WTC11 (cell line): ENCODE measurements around the gene LARP1. TPM values are rescaled to one million over a fixed set of nuclear protein-coding genes. Genes with fewer than 3 reads are reported as not detected.

ENCODE experiments used
- ATAC-seq: fragments of 200-7000 bp; cut with Tn5 transposase; 2 replicates; pipeline ENCODE4 v1.10.0; 2021; ENCODE audit warnings: mild to moderate bottlenecking, moderate library complexity
- CTCF ChIA-PET: fragments of 300-600 bp; sonication (Branson Sonifier 250); formaldehyde crosslinking; loops from one replicate; lab custom pipeline; 2021; ENCODE audit warnings: antibody characterized with exemption; lab: Charles Lee
- POLR2A ChIA-PET: fragments of 350-600 bp; sonication (Branson Sonifier 250); formaldehyde crosslinking; loops from one replicate; lab custom pipeline; 2021; ENCODE audit warnings: antibody characterized with exemption; lab: Charles Lee
- DNase-seq: peaks from one replicate; pipeline ENCODE4 v3.0.0; 2021; ENCODE audit warnings: low spot score
- H3K27ac Mint-ChIP-seq: 2 replicates; pipeline ENCODE4 v1.8.0; 2021; ENCODE audit warnings: mixed read lengths
- H3K27me3 Mint-ChIP-seq: 2 replicates; pipeline ENCODE4 v1.8.0; 2021; ENCODE audit warnings: low read depth, mild to moderate bottlenecking, moderate library complexity, mixed read lengths
- H3K36me3 Mint-ChIP-seq: 2 replicates; pipeline ENCODE4 v1.8.0; 2021; ENCODE audit warnings: mixed read lengths
- H3K4me1 Mint-ChIP-seq: 2 replicates; pipeline ENCODE4 v1.8.0; 2022; ENCODE audit warnings: mixed read lengths
- H3K4me3 Mint-ChIP-seq: 2 replicates; pipeline ENCODE4 v1.8.0; 2021; ENCODE audit warnings: mild to moderate bottlenecking, moderate library complexity, mixed read lengths
- H3K9me3 Mint-ChIP-seq: 2 replicates; pipeline ENCODE4 v1.8.0; 2021; ENCODE audit warnings: mixed read lengths
- CBFB ChIP-seq: sonication (generic); formaldehyde crosslinking; IDR thresholded peaks from 2 replicates; pipeline ENCODE4 v1.8.1; 2022; ENCODE audit warnings: mild to moderate bottlenecking, low read depth, missing genetic modification reagents
- E2F1 ChIP-seq: sonication (generic); formaldehyde crosslinking; IDR thresholded peaks from 2 replicates; pipeline ENCODE4 v1.8.0; 2022; ENCODE audit warnings: mild to moderate bottlenecking, missing genetic modification reagents
- GTF2I ChIP-seq: fragments of 250-450 bp; sonication (Bioruptor Pico); conservative IDR thresholded peaks from 2 replicates; pipeline ENCODE4 v1.4.0; 2021; ENCODE audit warnings: mild to moderate bottlenecking
- JAZF1 ChIP-seq: fragments of 250-450 bp; sonication (Bioruptor Pico); IDR thresholded peaks from 2 replicates; pipeline ENCODE4 v1.9.0; 2021; ENCODE audit warnings: moderate library complexity, mild to moderate bottlenecking, inconsistent platforms
- JUN ChIP-seq: sonication (generic); formaldehyde crosslinking; IDR thresholded peaks from 2 replicates; pipeline ENCODE4 v1.8.0; 2023; ENCODE audit warnings: mild to moderate bottlenecking, missing genetic modification reagents
- NFATC4 ChIP-seq: fragments of 250-450 bp; sonication (Bioruptor Pico); IDR thresholded peaks from 2 replicates; pipeline ENCODE4 v1.9.0; 2021; ENCODE audit warnings: mild to moderate bottlenecking
- NR3C1 ChIP-seq: sonication (generic); formaldehyde crosslinking; conservative IDR thresholded peaks from 2 replicates; pipeline ENCODE4 v1.8.1; 2023; ENCODE audit warnings: low read depth, mild to moderate bottlenecking, missing genetic modification reagents
- TCF7 ChIP-seq: sonication (generic); formaldehyde crosslinking; IDR thresholded peaks from 2 replicates; pipeline ENCODE4 v1.8.0; 2022; ENCODE audit warnings: mild to moderate bottlenecking, low read depth, missing genetic modification reagents, moderate library complexity
- TEAD4 ChIP-seq: sonication (generic); formaldehyde crosslinking; IDR thresholded peaks from 2 replicates; pipeline ENCODE4 v1.8.0; 2022; ENCODE audit warnings: mild to moderate bottlenecking, missing genetic modification reagents
- USF1 ChIP-seq: sonication (generic); formaldehyde crosslinking; IDR thresholded peaks from 2 replicates; pipeline ENCODE4 v1.8.0; 2022; ENCODE audit warnings: mild to moderate bottlenecking, missing genetic modification reagents
- ZNF121 ChIP-seq: sonication (generic); formaldehyde crosslinking; IDR thresholded peaks from 2 replicates; pipeline ENCODE4 v1.8.0; 2023; ENCODE audit warnings: missing genetic modification reagents
- ZNF138 ChIP-seq: sonication (generic); formaldehyde crosslinking; conservative IDR thresholded peaks from 2 replicates; pipeline ENCODE4 v1.8.1; 2022; ENCODE audit warnings: mild to moderate bottlenecking, moderate library complexity, missing genetic modification reagents
- ZNF232 ChIP-seq: sonication (generic); formaldehyde crosslinking; IDR thresholded peaks from 2 replicates; pipeline ENCODE4 v1.8.0; 2022; ENCODE audit warnings: mild to moderate bottlenecking, missing genetic modification reagents
- ZNF263 ChIP-seq: sonication (generic); formaldehyde crosslinking; IDR thresholded peaks from 2 replicates; pipeline ENCODE4 v1.8.1; 2022; ENCODE audit warnings: low read depth, mild to moderate bottlenecking, moderate library complexity, missing genetic modification reagents
- ZNF423 ChIP-seq: fragments of 250-450 bp; sonication (Bioruptor Pico); IDR thresholded peaks from 2 replicates; pipeline ENCODE4 v2.1.2; 2022; ENCODE audit warnings: mild to moderate bottlenecking, moderate library complexity
- total RNA-seq: library from RNA; stranded (reverse); gene quantifications from 3 replicates; pipeline ENCODE4 v1.2.3, GENCODE V29; 2021
- TF ChIP-seq, protein P1 (sequence below): sonication (generic); formaldehyde crosslinking; IDR thresholded peaks from 2 replicates; pipeline ENCODE4 v1.8.1; 2022; ENCODE audit warnings: low read depth, missing genetic modification reagents, borderline replicate concordance
- TF ChIP-seq, protein P2 (sequence below): fragments of 250-450 bp; sonication (Bioruptor Pico); IDR thresholded peaks from 2 replicates; pipeline ENCODE4 v1.9.0; 2021; ENCODE audit warnings: mild to moderate bottlenecking
- TF ChIP-seq, protein P3 (sequence below): fragments of 250-450 bp; sonication (Bioruptor Pico); IDR thresholded peaks from 2 replicates; pipeline ENCODE4 v1.9.0; 2021; ENCODE audit warnings: mild to moderate bottlenecking

LARP1 gene
- total RNA-seq, 1 experiment from 2014 or later: 406 TPM

DNA sequence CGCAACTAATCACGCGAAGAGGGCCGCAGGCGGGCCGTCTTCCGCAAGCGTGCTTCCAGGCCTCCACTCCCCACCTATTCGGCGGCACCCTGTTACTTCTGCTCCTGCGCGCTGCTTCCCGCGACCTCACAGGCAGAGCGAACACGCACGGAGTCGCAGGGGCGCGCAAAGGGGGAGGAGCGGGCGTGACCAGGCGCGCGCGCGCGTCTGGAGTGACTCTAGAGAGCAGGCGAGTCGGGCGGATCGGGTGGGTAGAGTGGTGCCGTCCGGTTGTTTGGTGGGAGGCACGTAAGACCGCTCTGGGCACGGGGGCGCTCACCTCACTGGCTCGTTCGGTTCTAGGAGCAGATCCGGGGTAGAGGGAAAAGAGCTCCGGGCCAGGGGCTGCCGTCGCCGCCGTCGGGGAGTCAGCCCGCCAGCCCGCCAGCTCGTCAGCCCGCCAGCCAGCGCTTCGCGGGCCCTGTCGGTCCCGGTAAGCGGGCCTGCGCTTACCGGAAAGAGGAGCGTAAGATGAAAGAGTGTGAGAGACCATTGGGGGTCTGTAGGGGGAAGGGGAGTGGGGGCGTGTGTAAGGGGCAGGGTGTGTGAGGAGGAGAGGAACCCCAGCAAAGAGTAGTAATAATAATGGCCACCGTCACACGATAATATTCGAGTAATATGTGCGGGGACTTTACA lies 103.3 kb downstream of the LARP1 start, which contains the start of gene CNOT8 (continued):
- TF ChIP-seq E2F1 (CRISPR knock-in tag): 0 out of 2 replicates have a peak, but pooled peaks have one; percentile 60
- TF ChIP-seq ZNF232 (CRISPR knock-in tag): peak; percentile 35; the same call in 1 of the 2 replicates
- TF ChIP-seq USF1 (CRISPR knock-in tag): peak; percentile 59

DNA sequence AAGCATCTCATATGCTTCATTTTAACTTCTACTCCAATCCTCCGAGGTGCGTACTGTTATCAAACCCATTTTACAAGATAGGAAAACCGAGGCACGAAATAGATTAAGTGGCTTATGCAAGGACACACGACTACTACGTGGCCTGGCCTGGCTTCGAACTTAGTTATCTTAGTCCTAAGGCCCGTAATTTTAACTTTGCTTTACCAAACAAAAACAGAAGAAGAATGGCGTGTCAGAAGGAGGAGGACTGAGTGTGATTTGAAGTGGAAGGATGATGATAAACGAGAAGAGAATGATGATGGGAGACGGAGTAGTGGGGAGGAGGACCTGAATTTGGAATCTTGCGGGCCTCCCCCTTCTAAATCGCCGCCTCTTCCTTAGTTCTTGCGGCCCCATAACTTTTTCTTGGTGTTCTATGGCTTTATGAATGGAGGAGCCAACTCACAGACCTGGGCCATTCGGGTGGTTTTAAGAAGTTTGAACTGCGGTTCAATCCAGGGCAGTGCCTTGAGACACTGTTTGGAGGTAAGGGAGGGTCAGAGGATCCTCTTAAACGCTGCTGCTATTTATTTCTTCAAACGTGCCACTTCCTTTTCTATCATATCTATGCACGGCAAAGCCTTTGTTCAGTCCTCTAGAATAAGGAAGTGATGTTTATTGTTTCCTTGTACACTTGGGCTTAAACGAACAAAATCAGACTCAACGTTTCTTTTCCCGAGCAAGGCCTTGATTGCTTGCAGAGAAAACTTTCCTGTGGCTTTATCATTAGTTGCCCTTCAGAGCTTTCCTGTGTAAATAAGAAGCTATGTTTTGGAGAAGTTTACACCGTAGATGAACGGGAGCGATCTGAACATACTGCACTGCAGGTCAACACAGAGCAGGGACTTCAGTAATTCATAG lies 104.0 kb downstream of the LARP1 start:
- Mint-ChIP-seq H3K27me3 (no peaks in the 10 kb centered on the region), H3K9me3 (no peaks in the 10 kb centered on the region), H3K4me1 (peaks cover 28% of the 10 kb centered on the region), H3K36me3 (peaks cover 20% of the 10 kb centered on the region), H3K27ac (peak overlapping the region; percentile 82), H3K4me3 (peak overlapping the region; percentile 92)
- DNase-seq (no peak), ATAC-seq (no peak)
- TF ChIP-seq GTF2I (CRISPR knock-in tag) (0 out of 2 replicates have a peak, but pooled peaks have one; percentile 61), ZNF121 (CRISPR knock-in tag) (no peak), JUN (CRISPR knock-in tag) (no peak)
- TF ChIP-seq, protein P1, sequence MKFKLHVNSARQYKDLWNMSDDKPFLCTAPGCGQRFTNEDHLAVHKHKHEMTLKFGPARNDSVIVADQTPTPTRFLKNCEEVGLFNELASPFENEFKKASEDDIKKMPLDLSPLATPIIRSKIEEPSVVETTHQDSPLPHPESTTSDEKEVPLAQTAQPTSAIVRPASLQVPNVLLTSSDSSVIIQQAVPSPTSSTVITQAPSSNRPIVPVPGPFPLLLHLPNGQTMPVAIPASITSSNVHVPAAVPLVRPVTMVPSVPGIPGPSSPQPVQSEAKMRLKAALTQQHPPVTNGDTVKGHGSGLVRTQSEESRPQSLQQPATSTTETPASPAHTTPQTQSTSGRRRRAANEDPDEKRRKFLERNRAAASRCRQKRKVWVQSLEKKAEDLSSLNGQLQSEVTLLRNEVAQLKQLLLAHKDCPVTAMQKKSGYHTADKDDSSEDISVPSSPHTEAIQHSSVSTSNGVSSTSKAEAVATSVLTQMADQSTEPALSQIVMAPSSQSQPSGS: no peak
- ChIA-PET POLR2A (interaction anchor here (0.6 to 0.7 kb wide), 5 partner anchors 9 to 374 kb away, joined by 3 to 4 read pairs (median 3); no protein-coding TSS in a partner anchor), CTCF (interaction anchor here (0.6 to 1.0 kb wide), 3 partner anchors 9 to 338 kb away, joined by 3 to 5 read pairs (median 5); no protein-coding TSS in a partner anchor)

DNA sequence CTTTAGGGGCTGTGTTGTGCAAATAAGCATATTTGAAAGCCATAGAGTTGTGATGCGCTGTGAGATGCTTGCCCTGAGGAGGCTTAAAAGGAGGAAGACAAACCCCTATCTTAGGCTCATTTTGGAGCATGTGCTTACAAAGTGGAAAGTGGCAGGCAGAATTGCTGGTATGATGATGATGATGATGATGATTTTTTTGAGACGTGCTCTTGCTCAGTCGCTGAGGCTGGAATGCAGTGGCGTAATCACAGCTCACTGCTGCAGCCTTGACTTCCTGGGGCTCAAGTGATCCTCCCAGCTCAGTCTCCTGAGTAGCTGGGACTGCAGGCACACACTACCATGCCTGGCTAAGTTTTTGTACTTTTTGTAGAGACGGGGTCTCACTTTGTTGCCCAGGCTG lies 104.9 kb downstream of the LARP1 start:
- TF ChIP-seq, protein P2, sequence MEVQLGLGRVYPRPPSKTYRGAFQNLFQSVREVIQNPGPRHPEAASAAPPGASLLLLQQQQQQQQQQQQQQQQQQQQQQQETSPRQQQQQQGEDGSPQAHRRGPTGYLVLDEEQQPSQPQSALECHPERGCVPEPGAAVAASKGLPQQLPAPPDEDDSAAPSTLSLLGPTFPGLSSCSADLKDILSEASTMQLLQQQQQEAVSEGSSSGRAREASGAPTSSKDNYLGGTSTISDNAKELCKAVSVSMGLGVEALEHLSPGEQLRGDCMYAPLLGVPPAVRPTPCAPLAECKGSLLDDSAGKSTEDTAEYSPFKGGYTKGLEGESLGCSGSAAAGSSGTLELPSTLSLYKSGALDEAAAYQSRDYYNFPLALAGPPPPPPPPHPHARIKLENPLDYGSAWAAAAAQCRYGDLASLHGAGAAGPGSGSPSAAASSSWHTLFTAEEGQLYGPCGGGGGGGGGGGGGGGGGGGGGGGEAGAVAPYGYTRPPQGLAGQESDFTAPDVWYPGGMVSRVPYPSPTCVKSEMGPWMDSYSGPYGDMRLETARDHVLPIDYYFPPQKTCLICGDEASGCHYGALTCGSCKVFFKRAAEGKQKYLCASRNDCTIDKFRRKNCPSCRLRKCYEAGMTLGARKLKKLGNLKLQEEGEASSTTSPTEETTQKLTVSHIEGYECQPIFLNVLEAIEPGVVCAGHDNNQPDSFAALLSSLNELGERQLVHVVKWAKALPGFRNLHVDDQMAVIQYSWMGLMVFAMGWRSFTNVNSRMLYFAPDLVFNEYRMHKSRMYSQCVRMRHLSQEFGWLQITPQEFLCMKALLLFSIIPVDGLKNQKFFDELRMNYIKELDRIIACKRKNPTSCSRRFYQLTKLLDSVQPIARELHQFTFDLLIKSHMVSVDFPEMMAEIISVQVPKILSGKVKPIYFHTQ (CRISPR knock-in tag): no peak
- TF ChIP-seq TEAD4 (CRISPR knock-in tag) (no peak), ZNF263 (CRISPR knock-in tag) (no peak), CBFB (CRISPR knock-in tag) (no peak), ZNF121 (CRISPR knock-in tag) (peak; percentile 52; the same call in 1 of the 2 replicates)
- TF ChIP-seq, all 79 proteins: peak for 1
- peaks cover 25% of the 10 kb centered on the region for H3K36me3 Mint-ChIP-seq
- H3K27me3 Mint-ChIP-seq: no peaks in the 10 kb centered on the region
- ATAC-seq (no peak), DNase-seq (no peak)
- H3K4me3 Mint-ChIP-seq: peak overlapping the region; percentile 92
- peak overlapping the region; percentile 82 for H3K27ac Mint-ChIP-seq
- H3K4me1 Mint-ChIP-seq: peaks cover 28% of the 10 kb centered on the region
- no peaks in the 10 kb centered on the region for H3K9me3 Mint-ChIP-seq
- CTCF ChIA-PET: no interaction called here
- POLR2A ChIA-PET: no interaction called here

DNA sequence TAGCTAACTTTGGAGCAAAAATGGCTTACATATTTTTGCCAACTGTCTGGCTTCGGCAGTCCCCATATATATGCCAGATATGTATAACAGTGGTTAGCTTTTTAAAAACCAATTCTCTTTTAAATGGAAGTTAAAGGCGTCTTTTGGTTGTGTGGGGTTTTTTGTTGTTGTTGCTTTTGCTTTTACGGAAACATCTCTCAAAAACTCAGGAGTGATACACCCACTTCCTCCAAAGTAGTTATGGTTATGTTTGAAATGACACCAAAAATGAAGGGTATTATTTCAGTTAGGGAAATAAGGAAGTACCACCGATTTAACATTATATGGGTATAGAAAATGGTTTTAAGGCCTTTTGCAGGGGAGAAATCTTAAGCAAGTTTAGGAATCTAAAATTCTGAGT lies 105.6 kb downstream of the LARP1 start:
- ATAC-seq (no peak), DNase-seq (no peak)
- CTCF ChIA-PET: no interaction called here
- Mint-ChIP-seq H3K27me3 (no peaks in the 10 kb centered on the region), H3K36me3 (peaks cover 31% of the 10 kb centered on the region), H3K27ac (no peak overlapping the region), H3K9me3 (no peaks in the 10 kb centered on the region), H3K4me1 (peaks cover 28% of the 10 kb centered on the region), H3K4me3 (peak overlapping the region; percentile 92; the same call in 1 of the 2 replicates)
- TF ChIP-seq JAZF1: no peak
- no peak for TF ChIP-seq TCF7 (CRISPR knock-in tag)
- no peak for TF ChIP-seq TEAD4 (CRISPR knock-in tag)
- TF ChIP-seq ZNF138: no peak
- TF ChIP-seq NR3C1 (CRISPR knock-in tag): no peak
- no peak for TF ChIP-seq ZNF423 (CRISPR knock-in tag)
- TF ChIP-seq, protein P3, sequence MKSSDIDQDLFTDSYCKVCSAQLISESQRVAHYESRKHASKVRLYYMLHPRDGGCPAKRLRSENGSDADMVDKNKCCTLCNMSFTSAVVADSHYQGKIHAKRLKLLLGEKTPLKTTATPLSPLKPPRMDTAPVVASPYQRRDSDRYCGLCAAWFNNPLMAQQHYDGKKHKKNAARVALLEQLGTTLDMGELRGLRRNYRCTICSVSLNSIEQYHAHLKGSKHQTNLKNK (CRISPR knock-in tag): no peak
- no peak for TF ChIP-seq NFATC4 (CRISPR knock-in tag)
- POLR2A ChIA-PET: no interaction called here
